SU-DHL-6 (cell line): ENCODE results near the gene NUPR1.

Experiments used
- H2AFZ ChIP-seq: fragments of 200-600 bp; sonication (generic); 2 replicates; pipeline ENCODE4 v1.6.1; 2014; ENCODE audit warnings: low read depth, mild to moderate bottlenecking, moderate library complexity, mixed read lengths, antibody characterized with exemption, low read length; ENCODE audit not compliant: severe bottlenecking
- H3F3A ChIP-seq: fragments of 200-600 bp; shearing (Covaris generic); 2 replicates; pipeline ENCODE4 v1.6.0; 2016; ENCODE audit warnings: antibody characterized with exemption, mild to moderate bottlenecking; ENCODE audit not compliant: insufficient read depth
- H3K27ac ChIP-seq: fragments of 200-600 bp; sonication (generic); 2 replicates; pipeline ENCODE4 v1.5.1; 2016; ENCODE audit warnings: low read depth, mild to moderate bottlenecking, low read length, moderate library complexity, mixed read lengths
- H3K27me3 ChIP-seq: fragments of 200-600 bp; sonication (generic), shearing (Covaris generic); 2 replicates; pipeline ENCODE4 v1.6.0; 2014; ENCODE audit warnings: mild to moderate bottlenecking, low read length
- H3K36me3 ChIP-seq: fragments of 200-600 bp; sonication (generic); 2 replicates; pipeline ENCODE4 v1.6.1; 2014; ENCODE audit warnings: mild to moderate bottlenecking, low read length, mixed read lengths
- H3K4me2 ChIP-seq: fragments of 300-600, 200-600 bp; shearing (Covaris generic), sonication (generic); 2 replicates; pipeline ENCODE4 v1.6.0; 2014; ENCODE audit warnings: low read length, low read depth, mild to moderate bottlenecking; ENCODE audit not compliant: poor library complexity, severe bottlenecking
- H3K4me3 ChIP-seq: fragments of 200-600 bp; sonication (generic); 2 replicates; pipeline ENCODE4 v1.5.1; 2014; ENCODE audit warnings: antibody characterized with exemption, low read length, mild to moderate bottlenecking, mixed read lengths; ENCODE audit not compliant: insufficient read depth, poor library complexity, severe bottlenecking
- H3K79me2 ChIP-seq: fragments of 200-600 bp; sonication (generic); 2 replicates; pipeline ENCODE4 v1.6.1; 2014; ENCODE audit warnings: mild to moderate bottlenecking, low read length, moderate library complexity; ENCODE audit not compliant: insufficient read depth
- H3K9ac ChIP-seq: fragments of 200-600 bp; sonication (generic); 2 replicates; pipeline ENCODE4 v1.7.0; 2014; ENCODE audit warnings: mild to moderate bottlenecking, low read length
- H3K9me2 ChIP-seq: fragments of 200-600 bp; sonication (generic); replicated peaks from 2 replicates; pipeline ENCODE4 v1.6.1; 2014; ENCODE audit warnings: low read length; ENCODE audit not compliant: insufficient read depth
- H3K9me3 ChIP-seq: fragments of 200-600 bp; sonication (generic); 2 replicates; pipeline ENCODE4 v1.6.1; 2014; ENCODE audit warnings: low read length, mixed read lengths; ENCODE audit not compliant: insufficient read depth
- H4K20me1 ChIP-seq: fragments of 200-600 bp; sonication (generic); 2 replicates; pipeline ENCODE4 v1.6.1; 2014; ENCODE audit warnings: low read depth, mild to moderate bottlenecking, antibody characterized with exemption, low read length, moderate library complexity, mixed read lengths
- CTCF ChIP-seq: fragments of 200-600 bp; sonication (generic); IDR thresholded peaks from one replicate; pipeline ENCODE4 v1.5.1; 2017; ENCODE audit warnings: antibody characterized with exemption, mild to moderate bottlenecking, low read length, moderate library complexity; ENCODE audit not compliant: insufficient read depth, poor library complexity, severe bottlenecking
- EZH2phosphoT487 ChIP-seq: fragments of 200-600 bp; sonication (generic), shearing (Covaris generic); conservative IDR thresholded peaks from 2 replicates; pipeline ENCODE4 v1.6.1; 2018; ENCODE audit warnings: mild to moderate bottlenecking, antibody characterized with exemption, low read length, moderate library complexity, mixed read lengths

Gene NUPR1

GRCh38 chr16:28496844-28497243, 41.9 kb downstream of the NUPR1 start:
- no peaks in the 10 kb centered on the region for H3K27me3 ChIP-seq
- H3K4me3 ChIP-seq: no peak overlapping the region
- no peaks in the 10 kb centered on the region for H3K79me2 ChIP-seq

GRCh38 chr16:28495795-28496749, 42.7 kb downstream of the NUPR1 start:
- H3K9me2 ChIP-seq: no peaks in the 10 kb centered on the region
- H3K27me3 ChIP-seq: no peaks in the 10 kb centered on the region
- no peaks in the 10 kb centered on the region for H3K9me3 ChIP-seq
- no peaks in the 10 kb centered on the region for H3K36me3 ChIP-seq
- no peak overlapping the region for H3K9ac ChIP-seq
- no peak overlapping the region for H2AFZ ChIP-seq
- H3K4me2 ChIP-seq: no peak overlapping the region
- no peak overlapping the region for H3K27ac ChIP-seq
- no peak overlapping the region for H3K4me3 ChIP-seq
- H3F3A ChIP-seq: 0 out of 2 replicates have a peak, but pooled peaks cover 7% of the 10 kb centered on the region
- no peaks in the 10 kb centered on the region for H4K20me1 ChIP-seq
- no peak for TF ChIP-seq CTCF
- no peak for TF ChIP-seq EZH2phosphoT487
- H3K79me2 ChIP-seq: peaks cover 4% of the 10 kb centered on the region; the same call in 1 of the 2 replicates

More at GRCh38 chr16:28496844-28497243, 41.9 kb downstream of the NUPR1 start:
- no peaks in the 10 kb centered on the region for H3K36me3 ChIP-seq
- no peak overlapping the region for H2AFZ ChIP-seq
- H4K20me1 ChIP-seq: no peaks in the 10 kb centered on the region
- H3K9ac ChIP-seq: no peak overlapping the region
- H3K4me2 ChIP-seq: no peak overlapping the region
- H3K9me2 ChIP-seq: no peaks in the 10 kb centered on the region
- no peak overlapping the region for H3K27ac ChIP-seq
- no peaks in the 10 kb centered on the region for H3K9me3 ChIP-seq
- no peak for TF ChIP-seq EZH2phosphoT487
- no peak for TF ChIP-seq CTCF
- H3F3A ChIP-seq: 0 out of 2 replicates have a peak, but pooled peaks cover 7% of the 10 kb centered on the region

GRCh38 chr16:28495098-28495793, 43.5 kb downstream of the NUPR1 start:
- no peaks in the 10 kb centered on the region for H4K20me1 ChIP-seq
- no peak overlapping the region for H3K4me3 ChIP-seq
- no peak overlapping the region for H3K4me2 ChIP-seq
- H3K27ac ChIP-seq: no peak overlapping the region
- H3K9ac ChIP-seq: no peak overlapping the region
- H2AFZ ChIP-seq: no peak overlapping the region
- H3F3A ChIP-seq: 0 out of 2 replicates have a peak, but pooled peaks cover 7% of the 10 kb centered on the region
- no peaks in the 10 kb centered on the region for H3K27me3 ChIP-seq
- H3K79me2 ChIP-seq: peaks cover 4% of the 10 kb centered on the region; the same call in 1 of the 2 replicates
- H3K36me3 ChIP-seq: no peaks in the 10 kb centered on the region
- TF ChIP-seq CTCF (no peak), EZH2phosphoT487 (no peak)
- H3K9me3 ChIP-seq: no peaks in the 10 kb centered on the region
- H3K9me2 ChIP-seq: no peaks in the 10 kb centered on the region
